DND-41 (cell line): ENCODE data around the gene USP20.

Experiments used
- EZH2 ChIP-seq: IDR thresholded peaks from 3 replicates; pipeline ENCODE4 v1.6.1; 2012; ENCODE audit warnings: borderline replicate concordance, low read depth, mild to moderate bottlenecking, moderate library complexity, low read length, inconsistent platforms; ENCODE audit not compliant: severe bottlenecking
- TF ChIP-seq, protein P1 (sequence below): IDR thresholded peaks from 2 replicates; pipeline ENCODE4 v1.5.1; 2012; ENCODE audit warnings: borderline replicate concordance, low read length, moderate library complexity, mild to moderate bottlenecking; ENCODE audit not compliant: poor library complexity, severe bottlenecking; ENCODE audit errors: extremely low read depth

GRCh38 chr9:129884220-129885017 is 49.2 kb downstream of the USP20 start:
- TF ChIP-seq, protein P1, sequence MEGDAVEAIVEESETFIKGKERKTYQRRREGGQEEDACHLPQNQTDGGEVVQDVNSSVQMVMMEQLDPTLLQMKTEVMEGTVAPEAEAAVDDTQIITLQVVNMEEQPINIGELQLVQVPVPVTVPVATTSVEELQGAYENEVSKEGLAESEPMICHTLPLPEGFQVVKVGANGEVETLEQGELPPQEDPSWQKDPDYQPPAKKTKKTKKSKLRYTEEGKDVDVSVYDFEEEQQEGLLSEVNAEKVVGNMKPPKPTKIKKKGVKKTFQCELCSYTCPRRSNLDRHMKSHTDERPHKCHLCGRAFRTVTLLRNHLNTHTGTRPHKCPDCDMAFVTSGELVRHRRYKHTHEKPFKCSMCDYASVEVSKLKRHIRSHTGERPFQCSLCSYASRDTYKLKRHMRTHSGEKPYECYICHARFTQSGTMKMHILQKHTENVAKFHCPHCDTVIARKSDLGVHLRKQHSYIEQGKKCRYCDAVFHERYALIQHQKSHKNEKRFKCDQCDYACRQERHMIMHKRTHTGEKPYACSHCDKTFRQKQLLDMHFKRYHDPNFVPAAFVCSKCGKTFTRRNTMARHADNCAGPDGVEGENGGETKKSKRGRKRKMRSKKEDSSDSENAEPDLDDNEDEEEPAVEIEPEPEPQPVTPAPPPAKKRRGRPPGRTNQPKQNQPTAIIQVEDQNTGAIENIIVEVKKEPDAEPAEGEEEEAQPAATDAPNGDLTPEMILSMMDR: no peak
- TF ChIP-seq EZH2: no peak
